ENCODE results near the gene POU5F1. TPM values are rescaled to one million over a fixed set of nuclear protein-coding genes. Genes with fewer than 3 reads are reported as not detected.
"Not testable (repeated sequence)": the region's sequence is repeated elsewhere in the genome, so short reads cannot be mapped to it uniquely, and the experiment has no call there.

Gene POU5F1
- total RNA-seq, 1 donor from 2014 or later = not detected

- Mint-ChIP-seq H3K4me1 (ENCODE audit: unreplicated experiment) (no peaks in the 10 kb centered on the region), H3K36me3 (ENCODE audit: unreplicated experiment) (peaks cover 2% of the 10 kb centered on the region), H3K9me3 (ENCODE audit: unreplicated experiment) (no peaks in the 10 kb centered on the region), H3K4me3 (ENCODE audit: unreplicated experiment) (no peak overlapping the region), H3K27ac (ENCODE audit: unreplicated experiment) (no peak overlapping the region), H3K27me3 (ENCODE audit: unreplicated experiment) (no peaks in the 10 kb centered on the region)
- no peak for TF ChIP-seq CTCF (IDR thresholded peaks at IDR 0.05)
- DNase-seq (ENCODE audit: extremely low spot score, unreplicated experiment) = no peak
These were observed 1.9 kb downstream of the POU5F1 start for GRCh38 chr6:31168606-31169005.

GRCh38 chr6:31165986-31166385 lies 4.5 kb downstream of the POU5F1 start:
- no peak for DNase-seq (ENCODE audit: extremely low spot score, unreplicated experiment)
- Mint-ChIP-seq H3K36me3 (ENCODE audit: unreplicated experiment) (peaks cover 2% of the 10 kb centered on the region), H3K27me3 (ENCODE audit: unreplicated experiment) (no peaks in the 10 kb centered on the region), H3K4me3 (ENCODE audit: unreplicated experiment) (no peak overlapping the region), H3K4me1 (ENCODE audit: unreplicated experiment) (no peaks in the 10 kb centered on the region), H3K9me3 (ENCODE audit: unreplicated experiment) (no peaks in the 10 kb centered on the region), H3K27ac (ENCODE audit: unreplicated experiment) (no peak overlapping the region)
- no peak for TF ChIP-seq CTCF (IDR thresholded peaks at IDR 0.05)

- not testable (repeated sequence) for H3K4me3 Mint-ChIP-seq (ENCODE audit: unreplicated experiment); H3K4me1 Mint-ChIP-seq (ENCODE audit: unreplicated experiment); H3K36me3 Mint-ChIP-seq (ENCODE audit: unreplicated experiment); H3K9me3 Mint-ChIP-seq (ENCODE audit: unreplicated experiment); DNase-seq (ENCODE audit: extremely low spot score, unreplicated experiment); H3K27ac Mint-ChIP-seq (ENCODE audit: unreplicated experiment); H3K27me3 Mint-ChIP-seq (ENCODE audit: unreplicated experiment)
These were observed 5.2 kb downstream of the POU5F1 start for GRCh38 chr6:31165064-31165832.

DNA sequence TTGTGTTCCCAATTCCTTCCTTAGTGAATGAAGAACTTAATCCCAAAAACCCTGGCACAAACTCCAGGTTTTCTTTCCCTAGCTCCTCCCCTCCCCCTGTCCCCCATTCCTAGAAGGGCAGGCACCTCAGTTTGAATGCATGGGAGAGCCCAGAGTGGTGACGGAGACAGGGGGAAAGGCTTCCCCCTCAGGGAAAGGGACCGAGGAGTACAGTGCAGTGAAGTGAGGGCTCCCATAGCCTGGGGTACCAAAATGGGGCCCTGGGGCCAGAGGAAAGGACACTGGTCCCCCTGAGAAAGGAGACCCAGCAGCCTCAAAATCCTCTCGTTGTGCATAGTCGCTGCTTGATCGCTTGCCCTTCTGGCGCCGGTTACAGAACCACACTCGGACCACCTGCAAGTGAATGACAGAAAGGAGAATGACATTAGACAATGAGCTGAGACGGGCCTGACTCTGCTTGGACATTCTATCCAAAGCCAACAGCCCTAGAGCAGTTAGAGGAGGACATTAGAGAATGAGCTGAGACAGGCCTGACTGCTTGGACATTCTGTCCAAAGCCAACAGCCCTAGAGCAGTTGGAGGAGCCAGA lies 5.9 kb downstream of the POU5F1 start:
- not testable (repeated sequence) for H3K36me3 Mint-ChIP-seq (ENCODE audit: unreplicated experiment); DNase-seq (ENCODE audit: extremely low spot score, unreplicated experiment); H3K27me3 Mint-ChIP-seq (ENCODE audit: unreplicated experiment); H3K4me3 Mint-ChIP-seq (ENCODE audit: unreplicated experiment); H3K4me1 Mint-ChIP-seq (ENCODE audit: unreplicated experiment); H3K9me3 Mint-ChIP-seq (ENCODE audit: unreplicated experiment); H3K27ac Mint-ChIP-seq (ENCODE audit: unreplicated experiment)

DNA sequence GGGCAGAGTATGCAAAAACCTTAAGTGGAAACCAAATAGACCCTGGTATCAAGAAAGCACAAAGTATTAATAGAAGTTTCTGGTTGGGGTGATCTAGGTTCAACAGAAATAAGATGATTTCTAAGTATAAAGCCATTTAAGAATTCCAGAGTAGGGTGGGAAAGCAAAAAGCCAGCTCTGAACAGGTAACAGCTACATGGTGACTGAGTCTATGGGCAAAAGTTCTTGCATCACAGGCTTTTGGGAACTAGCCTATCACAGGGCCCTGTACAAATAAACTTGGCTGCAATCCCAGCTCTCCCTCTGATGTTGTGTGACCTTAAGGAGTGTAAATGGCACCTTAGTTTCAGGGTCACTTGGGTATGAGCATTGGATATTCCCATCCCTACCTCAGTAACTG lies 6.6 kb downstream of the POU5F1 start:
- no peak for DNase-seq (ENCODE audit: extremely low spot score, unreplicated experiment)
- no peak for TF ChIP-seq CTCF (IDR thresholded peaks at IDR 0.05)
- peaks cover 8% of the 10 kb centered on the region for H3K4me1 Mint-ChIP-seq (ENCODE audit: unreplicated experiment)
- H3K4me3 Mint-ChIP-seq (ENCODE audit: unreplicated experiment) = no peak overlapping the region
- H3K27ac Mint-ChIP-seq (ENCODE audit: unreplicated experiment) = no peak overlapping the region
- H3K36me3 Mint-ChIP-seq (ENCODE audit: unreplicated experiment) = peaks cover 2% of the 10 kb centered on the region
- no peaks in the 10 kb centered on the region for H3K27me3 Mint-ChIP-seq (ENCODE audit: unreplicated experiment)
- H3K9me3 Mint-ChIP-seq (ENCODE audit: unreplicated experiment) = no peaks in the 10 kb centered on the region

- H3K27me3 Mint-ChIP-seq (ENCODE audit: unreplicated experiment) = no peaks in the 10 kb centered on the region
- no peak for TF ChIP-seq CTCF (IDR thresholded peaks at IDR 0.05)
- H3K27ac Mint-ChIP-seq (ENCODE audit: unreplicated experiment) = no peak overlapping the region
- H3K4me3 Mint-ChIP-seq (ENCODE audit: unreplicated experiment) = no peak overlapping the region
- H3K36me3 Mint-ChIP-seq (ENCODE audit: unreplicated experiment) = peaks cover 2% of the 10 kb centered on the region
- peaks cover 16% of the 10 kb centered on the region for H3K4me1 Mint-ChIP-seq (ENCODE audit: unreplicated experiment)
- H3K9me3 Mint-ChIP-seq (ENCODE audit: unreplicated experiment) = no peaks in the 10 kb centered on the region
- no peak for DNase-seq (ENCODE audit: extremely low spot score, unreplicated experiment)
These were observed 7.9 kb downstream of the POU5F1 start for GRCh38 chr6:31162463-31163165.
